ENCODE measurements around the gene ABHD3.
"Not testable (repeated sequence)": the region's sequence is repeated elsewhere in the genome, so short reads cannot be mapped to it uniquely, and the experiment has no call there.

GRCh38 chr18:21736926-21737325 is 32.4 kb upstream of the ABHD3 start:
- not testable (repeated sequence) for TF ChIP-seq EZH2 (IDR thresholded peaks at IDR 0.05; ENCODE audit: borderline replicate concordance, low read depth, low read length, severe bottlenecking); CTCF (IDR thresholded peaks at IDR 0.05; ENCODE audit: extremely low read depth in 1 of 2, insufficient read depth in 1 of 2, low read depth in 1 of 2, low read length in 2 of 2); POLR2A (IDR thresholded peaks at IDR 0.05; ENCODE audit: low read depth, low read length)

All from endothelial cell of umbilical vein (primary cell).